ENCODE measurements around the gene ZNF195.
"Not testable (repeated sequence)": the region's sequence is repeated elsewhere in the genome, so short reads cannot be mapped to it uniquely, and the experiment has no call there.

The ZNF195 gene

DNA sequence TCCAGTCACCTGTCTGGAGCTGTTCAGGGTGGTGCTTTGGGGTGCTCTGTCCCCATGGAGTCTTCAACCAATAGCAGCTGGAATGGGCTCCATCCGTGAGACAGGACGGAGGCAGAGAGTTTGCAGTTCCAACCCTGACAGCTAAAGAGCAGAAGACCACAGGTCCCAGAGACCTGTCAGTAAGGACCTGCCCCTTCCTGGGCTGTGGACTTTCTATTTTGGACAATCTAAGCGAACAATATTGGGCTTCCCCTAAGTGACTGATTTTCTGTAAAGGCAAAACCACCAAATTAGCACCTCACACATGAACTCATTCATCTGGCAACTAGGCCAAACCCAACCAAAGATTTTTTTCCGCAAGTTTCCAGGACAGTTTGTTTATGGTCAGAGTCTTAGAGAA is 50.4 kb downstream of the ZNF195 start:
- ATAC-seq (ENCODE audit: low read depth); H3K9me3 ChIP-seq (ENCODE audit: severe bottlenecking); H3K27me3 ChIP-seq (ENCODE audit: insufficient read depth, poor library complexity, severe bottlenecking); H3K36me3 ChIP-seq (ENCODE audit: low read depth); DNase-seq (ENCODE audit: low spot score); H3K27ac ChIP-seq (ENCODE audit: poor library complexity, severe bottlenecking); H3K4me1 ChIP-seq (ENCODE audit: insufficient read depth, poor library complexity, severe bottlenecking); H3K4me3 ChIP-seq (ENCODE audit: severe bottlenecking): not testable (repeated sequence)

DNA sequence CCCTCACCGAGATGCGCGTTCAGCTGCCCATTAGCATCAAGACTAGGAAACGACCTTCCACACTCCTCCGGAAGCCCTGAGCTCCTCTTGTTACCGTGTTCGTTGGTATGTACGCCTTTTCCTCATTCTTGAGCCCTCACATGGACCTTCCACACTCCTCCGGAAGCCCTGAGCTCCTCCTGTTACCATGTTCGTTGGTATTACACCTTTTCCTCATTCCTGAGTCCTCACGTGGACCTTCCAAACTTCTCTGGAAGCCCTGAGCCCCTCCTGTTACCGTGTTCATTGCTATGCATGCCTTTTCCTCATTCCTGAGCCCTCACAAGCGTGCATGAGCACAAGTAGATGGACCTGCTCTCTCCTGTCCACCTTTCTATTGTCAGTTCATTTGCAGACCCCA is 52.5 kb downstream of the ZNF195 start:
- not testable (repeated sequence) for ATAC-seq (ENCODE audit: low read depth); DNase-seq (ENCODE audit: low spot score)

DNA sequence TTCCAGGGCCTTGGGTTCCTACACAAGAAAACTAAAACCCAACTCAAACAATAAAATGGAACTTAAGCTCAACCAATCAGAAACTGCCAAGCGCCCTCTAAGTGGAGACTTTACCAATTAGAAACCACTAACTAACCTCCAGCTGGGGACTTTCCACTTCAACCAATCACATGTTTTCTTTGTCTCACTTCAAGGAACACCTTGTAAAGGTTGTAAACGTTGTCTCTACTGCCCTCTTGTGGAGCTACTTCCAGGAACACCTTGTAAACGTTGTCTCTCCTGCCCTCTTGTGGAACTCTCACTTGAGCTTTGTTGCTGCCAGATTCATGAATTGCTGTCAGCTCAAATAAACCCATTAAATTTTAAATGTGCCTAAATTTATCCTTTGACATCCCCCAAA is 54.2 kb downstream of the ZNF195 start:
- H3K4me3 ChIP-seq (ENCODE audit: severe bottlenecking); H3K27me3 ChIP-seq (ENCODE audit: insufficient read depth, poor library complexity, severe bottlenecking); H3K36me3 ChIP-seq (ENCODE audit: low read depth); H3K9me3 ChIP-seq (ENCODE audit: severe bottlenecking); DNase-seq (ENCODE audit: low spot score); ATAC-seq (ENCODE audit: low read depth); H3K27ac ChIP-seq (ENCODE audit: poor library complexity, severe bottlenecking); H3K4me1 ChIP-seq (ENCODE audit: insufficient read depth, poor library complexity, severe bottlenecking): not testable (repeated sequence)

More for the DNA sequence above, 52.5 kb downstream of the ZNF195 start:
- H3K4me1 ChIP-seq (ENCODE audit: insufficient read depth, poor library complexity, severe bottlenecking); H3K9me3 ChIP-seq (ENCODE audit: severe bottlenecking); H3K4me3 ChIP-seq (ENCODE audit: severe bottlenecking); H3K27ac ChIP-seq (ENCODE audit: poor library complexity, severe bottlenecking); H3K36me3 ChIP-seq (ENCODE audit: low read depth); H3K27me3 ChIP-seq (ENCODE audit: insufficient read depth, poor library complexity, severe bottlenecking): not testable (repeated sequence)
